Measurements from ENCODE around the gene NCAPD3. TPM values are rescaled to one million over a fixed set of nuclear protein-coding genes. Genes with fewer than 3 reads are reported as not detected.
"Not testable (repeated sequence)": the region's sequence is repeated elsewhere in the genome, so short reads cannot be mapped to it uniquely, and the experiment has no call there.

NCAPD3 gene
- total RNA-seq, 1 experiment from 2014 or later, result 49.6 TPM

GRCh38 chr11:134116210-134116609 is 107.6 kb downstream of the NCAPD3 start:
- Histone ChIP-seq H3F3A (ENCODE audit: insufficient read depth, low read depth) (no peaks in the 10 kb centered on the region), H3K79me2 (ENCODE audit: low read depth) (no peaks in the 10 kb centered on the region), H2AFZ (no peak overlapping the region), H3K4me2 (no peak overlapping the region), H3K4me3 (no peak overlapping the region), H3K27ac (no peak overlapping the region), H3K9me3 (ENCODE audit: insufficient read depth, low read depth) (no peaks in the 10 kb centered on the region), H3K36me3 (ENCODE audit: low read depth) (no peaks in the 10 kb centered on the region), H4K20me1 (ENCODE audit: insufficient read depth) (no peaks in the 10 kb centered on the region), H3K4me1 (replicated peaks; ENCODE audit: insufficient read depth) (no peaks in the 10 kb centered on the region), H3K27me3 (ENCODE audit: insufficient read depth, low read depth) (peaks cover 57% of the 10 kb centered on the region), H3K9me2 (ENCODE audit: insufficient read depth) (no peaks in the 10 kb centered on the region)
- no peak for TF ChIP-seq CTCF (conservative IDR thresholded peaks at IDR 0.05)
- no peak for TF ChIP-seq EZH2 (IDR thresholded peaks at IDR 0.05; ENCODE audit: low read depth)
- ChIA-PET CTCF (no interaction called here), POLR2A (ENCODE audit: unreplicated experiment) (no interaction called here)
- no peak for DNase-seq
- no TSS peak for BruUV-seq (replicated peaks)
- intact Hi-C loops (cut with micrococcal nuclease; ENCODE audit: unreplicated experiment), result no loop called here

- H4K20me1 ChIP-seq (ENCODE audit: insufficient read depth); BruUV-seq (replicated peaks); H3K4me1 ChIP-seq (replicated peaks; ENCODE audit: insufficient read depth); POLR2A ChIA-PET (ENCODE audit: unreplicated experiment); H3K27ac ChIP-seq; H3K4me2 ChIP-seq; H3K4me3 ChIP-seq; H3K9me3 ChIP-seq (ENCODE audit: insufficient read depth, low read depth); H3K79me2 ChIP-seq (ENCODE audit: low read depth); H3K36me3 ChIP-seq (ENCODE audit: low read depth); intact Hi-C loops (cut with micrococcal nuclease; ENCODE audit: unreplicated experiment); H2AFZ ChIP-seq; H3K9me2 ChIP-seq (ENCODE audit: insufficient read depth); CTCF ChIA-PET; DNase-seq; H3F3A ChIP-seq (ENCODE audit: insufficient read depth, low read depth): not testable (repeated sequence)
- peaks cover 42% of the 10 kb centered on the region for H3K27me3 ChIP-seq (ENCODE audit: insufficient read depth, low read depth)
These were observed 110.0 kb downstream of the NCAPD3 start for GRCh38 chr11:134113787-134114186.

GRCh38 chr11:134110252-134110815 is 113.4 kb downstream of the NCAPD3 start:
- DNase-seq, result no peak
- no peak overlapping the region for H3K4me2 ChIP-seq
- ChIA-PET POLR2A (ENCODE audit: unreplicated experiment) (interaction anchor here (0.6 kb wide), 1 partner anchor 40 kb away, joined by 6 read pairs; no protein-coding TSS in a partner anchor), CTCF (no interaction called here)
- no peaks in the 10 kb centered on the region for H3K79me2 ChIP-seq (ENCODE audit: low read depth)
- H3K27ac ChIP-seq, result no peak overlapping the region
- H3K9me2 ChIP-seq (ENCODE audit: insufficient read depth), result no peaks in the 10 kb centered on the region
- BruUV-seq (replicated peaks), result no TSS peak
- intact Hi-C loops (cut with micrococcal nuclease; ENCODE audit: unreplicated experiment), result no loop called here
- H3K27me3 ChIP-seq (ENCODE audit: insufficient read depth, low read depth), result peaks cover 26% of the 10 kb centered on the region
- no peak overlapping the region for H3K4me3 ChIP-seq
- H2AFZ ChIP-seq, result no peak overlapping the region
- H3K9me3 ChIP-seq (ENCODE audit: insufficient read depth, low read depth), result no peaks in the 10 kb centered on the region
- TF ChIP-seq EZH2 (IDR thresholded peaks at IDR 0.05; ENCODE audit: low read depth) (no peak), CTCF (conservative IDR thresholded peaks at IDR 0.05) (no peak)
- no peaks in the 10 kb centered on the region for H3F3A ChIP-seq (ENCODE audit: insufficient read depth, low read depth)
- no peaks in the 10 kb centered on the region for H3K36me3 ChIP-seq (ENCODE audit: low read depth)
- no peaks in the 10 kb centered on the region for H4K20me1 ChIP-seq (ENCODE audit: insufficient read depth)
- H3K4me1 ChIP-seq (replicated peaks; ENCODE audit: insufficient read depth), result no peaks in the 10 kb centered on the region

Other genes with a start within 250 kb of the NCAPD3 start
- not detected in 2 replicates for gene JAM3, start 154.9 kb downstream of the NCAPD3 start, total RNA-seq (2021)
- gene VPS26B, start 704 bp upstream of the NCAPD3 start, total RNA-seq (2021), result 28.6 and 28.8 TPM in 2 replicates
- gene THYN1, start 29.4 kb upstream of the NCAPD3 start, total RNA-seq (2021), result 29.8 and 41.2 TPM in 2 replicates
- gene ACAD8, start 29.6 kb upstream of the NCAPD3 start, total RNA-seq (2021), result 16.1 and 17.2 TPM in 2 replicates
- not detected in 2 replicates for gene GLB1L3, start 52.4 kb upstream of the NCAPD3 start, total RNA-seq (2021)
- gene GLB1L2, start 108.0 kb upstream of the NCAPD3 start, total RNA-seq (2021), result 28.8 and 32.2 TPM in 2 replicates
- gene B3GAT1, start 188.3 kb upstream of the NCAPD3 start, total RNA-seq (2021), result not detected in 2 replicates